ENCODE data around the gene ANKRD11.

DNA sequence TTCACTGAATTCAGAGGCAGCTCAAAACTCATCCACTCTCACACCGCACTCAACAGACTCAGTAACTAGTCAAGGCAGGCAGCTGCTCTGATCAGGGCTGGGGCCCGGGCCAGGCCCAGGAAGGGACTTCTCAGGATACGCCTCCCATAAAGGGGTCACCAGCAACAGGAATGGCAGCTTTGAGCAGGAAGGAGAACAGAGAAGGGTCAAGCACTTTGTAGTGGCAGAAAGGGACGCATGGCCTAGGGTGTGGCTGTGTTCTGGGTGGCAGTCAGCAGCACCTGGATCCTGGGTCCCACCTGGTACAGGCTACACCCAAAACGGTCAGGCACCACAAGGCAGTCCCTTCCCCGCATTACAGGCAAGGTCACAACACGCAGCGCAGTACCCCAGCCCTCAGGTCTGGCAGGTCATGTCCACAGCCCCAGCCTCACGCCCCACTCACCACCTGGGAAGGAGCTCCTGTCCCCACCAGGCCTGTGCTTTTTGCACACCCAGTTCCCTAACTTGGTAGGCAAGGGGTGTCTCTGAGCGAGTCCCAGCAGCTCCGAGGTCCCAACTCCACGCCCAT, 173.2 kb downstream of the ANKRD11 start:
- TF ChIP-seq POLR2A (IDR thresholded peaks at IDR 0.05) (no peak), POLR2AphosphoS5 (IDR thresholded peaks at IDR 0.05) (no peak)
